DOHH2 (cell line): ENCODE measurements around the gene KCNK3.

ENCODE experiments used
- CTCF ChIP-seq: fragments of 200-600 bp; sonication (generic); IDR thresholded peaks from one replicate; pipeline ENCODE4 v1.5.1; 2014; ENCODE audit warnings: antibody characterized with exemption, mild to moderate bottlenecking, low read depth, low read length; ENCODE audit not compliant: poor library complexity, severe bottlenecking
- EZH2phosphoT487 ChIP-seq: fragments of 200-600 bp; sonication (generic); IDR thresholded peaks from 2 replicates; pipeline ENCODE4 v1.6.1; 2017; ENCODE audit warnings: borderline replicate concordance, mild to moderate bottlenecking, antibody characterized with exemption, low read length, moderate library complexity, mixed read lengths

GRCh38 chr2:26764906-26765305 is 72.4 kb downstream of the KCNK3 start:
- no peak for TF ChIP-seq CTCF
- TF ChIP-seq EZH2phosphoT487 = no peak
